ENCODE measurements around the gene SEMA6D. TPM values are rescaled to one million over a fixed set of nuclear protein-coding genes. Genes with fewer than 3 reads are reported as not detected.

Gene SEMA6D
- total RNA-seq, 1 experiment from 2014 or later = 0.03 TPM

DNA sequence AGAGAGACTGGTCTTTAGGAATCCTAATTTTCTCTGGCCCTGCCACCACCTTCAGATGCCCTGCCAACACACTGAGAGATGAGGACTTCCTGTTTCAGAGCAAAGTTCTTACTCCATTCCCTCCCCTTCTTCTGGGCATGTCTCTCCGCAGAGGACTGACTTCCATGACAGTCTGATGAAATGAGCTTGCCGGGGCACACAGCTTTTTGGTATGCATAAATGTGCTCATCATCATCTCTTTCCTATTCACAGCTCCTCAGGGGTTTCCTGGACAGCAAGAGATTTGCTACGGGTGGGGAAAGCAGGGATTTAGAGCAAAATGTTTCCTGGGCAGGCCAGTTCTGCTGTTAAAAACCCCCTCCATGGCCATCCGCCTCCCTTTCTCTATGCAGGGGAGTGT is 27.6 kb upstream of the SEMA6D start:
- ChIA-PET CTCF (no interaction called here), POLR2A (no interaction called here)
- no peak overlapping the region for H3K27ac ChIP-seq (ENCODE audit: low read length)
- no peak overlapping the region for H3K4me3 ChIP-seq (ENCODE audit: low read depth in 2 of 2, low read length in 2 of 2)
- intact Hi-C loops (cut with micrococcal nuclease; ENCODE audit: unreplicated experiment) (no loop called here), in situ Hi-C loops (cut with HindIII; ENCODE audit: low pct_unique_long_range_greater_than_20kb, low sequenced_read_pairs) (no loop called here)
- DNase-seq (ENCODE audit: low read depth, low spot score) (no peak), ATAC-seq (no peak)
- BruUV-seq (replicated peaks) = no TSS peak
- no peaks in the 10 kb centered on the region for H3K27me3 ChIP-seq (ENCODE audit: control insufficient read depth, insufficient read depth, low read length)
- no peaks in the 10 kb centered on the region for H3K9me3 ChIP-seq (ENCODE audit: control insufficient read depth, insufficient read depth, low read depth, low read length)
- no peak for TF ChIP-seq TCF7L2 (IDR thresholded peaks at IDR 0.05; ENCODE audit: low read depth, low read length)
- no peak for TF ChIP-seq POLR2AphosphoS5 (IDR thresholded peaks at IDR 0.05; ENCODE audit: low read depth, low read length)
- no peak for TF ChIP-seq SIN3A (IDR thresholded peaks at IDR 0.05; ENCODE audit: borderline replicate concordance, insufficient read depth, low read depth, low read length)
- TF ChIP-seq, protein P1, sequence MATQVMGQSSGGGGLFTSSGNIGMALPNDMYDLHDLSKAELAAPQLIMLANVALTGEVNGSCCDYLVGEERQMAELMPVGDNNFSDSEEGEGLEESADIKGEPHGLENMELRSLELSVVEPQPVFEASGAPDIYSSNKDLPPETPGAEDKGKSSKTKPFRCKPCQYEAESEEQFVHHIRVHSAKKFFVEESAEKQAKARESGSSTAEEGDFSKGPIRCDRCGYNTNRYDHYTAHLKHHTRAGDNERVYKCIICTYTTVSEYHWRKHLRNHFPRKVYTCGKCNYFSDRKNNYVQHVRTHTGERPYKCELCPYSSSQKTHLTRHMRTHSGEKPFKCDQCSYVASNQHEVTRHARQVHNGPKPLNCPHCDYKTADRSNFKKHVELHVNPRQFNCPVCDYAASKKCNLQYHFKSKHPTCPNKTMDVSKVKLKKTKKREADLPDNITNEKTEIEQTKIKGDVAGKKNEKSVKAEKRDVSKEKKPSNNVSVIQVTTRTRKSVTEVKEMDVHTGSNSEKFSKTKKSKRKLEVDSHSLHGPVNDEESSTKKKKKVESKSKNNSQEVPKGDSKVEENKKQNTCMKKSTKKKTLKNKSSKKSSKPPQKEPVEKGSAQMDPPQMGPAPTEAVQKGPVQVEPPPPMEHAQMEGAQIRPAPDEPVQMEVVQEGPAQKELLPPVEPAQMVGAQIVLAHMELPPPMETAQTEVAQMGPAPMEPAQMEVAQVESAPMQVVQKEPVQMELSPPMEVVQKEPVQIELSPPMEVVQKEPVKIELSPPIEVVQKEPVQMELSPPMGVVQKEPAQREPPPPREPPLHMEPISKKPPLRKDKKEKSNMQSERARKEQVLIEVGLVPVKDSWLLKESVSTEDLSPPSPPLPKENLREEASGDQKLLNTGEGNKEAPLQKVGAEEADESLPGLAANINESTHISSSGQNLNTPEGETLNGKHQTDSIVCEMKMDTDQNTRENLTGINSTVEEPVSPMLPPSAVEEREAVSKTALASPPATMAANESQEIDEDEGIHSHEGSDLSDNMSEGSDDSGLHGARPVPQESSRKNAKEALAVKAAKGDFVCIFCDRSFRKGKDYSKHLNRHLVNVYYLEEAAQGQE (IDR thresholded peaks at IDR 0.05; ENCODE audit: insufficient read depth in 1 of 2, low read depth in 2 of 2, low read length in 1 of 2) = no peak
- TF ChIP-seq, protein P2, sequence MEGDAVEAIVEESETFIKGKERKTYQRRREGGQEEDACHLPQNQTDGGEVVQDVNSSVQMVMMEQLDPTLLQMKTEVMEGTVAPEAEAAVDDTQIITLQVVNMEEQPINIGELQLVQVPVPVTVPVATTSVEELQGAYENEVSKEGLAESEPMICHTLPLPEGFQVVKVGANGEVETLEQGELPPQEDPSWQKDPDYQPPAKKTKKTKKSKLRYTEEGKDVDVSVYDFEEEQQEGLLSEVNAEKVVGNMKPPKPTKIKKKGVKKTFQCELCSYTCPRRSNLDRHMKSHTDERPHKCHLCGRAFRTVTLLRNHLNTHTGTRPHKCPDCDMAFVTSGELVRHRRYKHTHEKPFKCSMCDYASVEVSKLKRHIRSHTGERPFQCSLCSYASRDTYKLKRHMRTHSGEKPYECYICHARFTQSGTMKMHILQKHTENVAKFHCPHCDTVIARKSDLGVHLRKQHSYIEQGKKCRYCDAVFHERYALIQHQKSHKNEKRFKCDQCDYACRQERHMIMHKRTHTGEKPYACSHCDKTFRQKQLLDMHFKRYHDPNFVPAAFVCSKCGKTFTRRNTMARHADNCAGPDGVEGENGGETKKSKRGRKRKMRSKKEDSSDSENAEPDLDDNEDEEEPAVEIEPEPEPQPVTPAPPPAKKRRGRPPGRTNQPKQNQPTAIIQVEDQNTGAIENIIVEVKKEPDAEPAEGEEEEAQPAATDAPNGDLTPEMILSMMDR (IDR thresholded peaks at IDR 0.05) = no peak
- H3K4me1 ChIP-seq (ENCODE audit: control insufficient read depth, insufficient read depth, low read length) = no peaks in the 10 kb centered on the region
- no peaks in the 10 kb centered on the region for H3K36me3 ChIP-seq (ENCODE audit: control insufficient read depth, insufficient read depth, low read length)

DNA sequence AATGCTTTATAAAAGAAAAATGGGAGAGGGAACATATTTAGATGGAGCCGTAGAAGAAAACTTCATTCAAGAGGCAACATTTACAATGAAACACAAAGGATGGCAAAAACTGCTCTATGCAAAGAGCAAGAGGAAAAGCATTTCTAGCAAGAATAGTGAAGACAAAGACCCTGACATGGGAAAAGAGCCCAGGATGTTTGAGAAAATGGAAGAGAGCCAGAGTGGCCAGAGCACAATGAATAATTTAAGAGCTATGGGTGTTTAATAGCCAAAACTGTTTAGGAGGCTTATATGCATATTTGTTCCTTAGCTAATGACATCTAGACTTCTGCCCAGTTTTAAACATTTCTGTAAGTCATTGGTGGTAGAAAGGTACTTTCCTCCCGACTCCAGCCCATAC is 25.4 kb upstream of the SEMA6D start:
- Histone ChIP-seq H3K9me3 (ENCODE audit: control insufficient read depth, insufficient read depth, low read depth, low read length) (no peaks in the 10 kb centered on the region), H3K4me1 (ENCODE audit: control insufficient read depth, insufficient read depth, low read length) (no peaks in the 10 kb centered on the region), H3K36me3 (ENCODE audit: control insufficient read depth, insufficient read depth, low read length) (no peaks in the 10 kb centered on the region), H3K27ac (ENCODE audit: low read length) (no peak overlapping the region), H3K4me3 (ENCODE audit: low read depth in 2 of 2, low read length in 2 of 2) (no peak overlapping the region), H3K27me3 (ENCODE audit: control insufficient read depth, insufficient read depth, low read length) (no peaks in the 10 kb centered on the region)
- CTCF ChIA-PET = no interaction called here
- POLR2A ChIA-PET = no interaction called here
- TF ChIP-seq, protein P2 (IDR thresholded peaks at IDR 0.05) = no peak
- TF ChIP-seq SIN3A (IDR thresholded peaks at IDR 0.05; ENCODE audit: borderline replicate concordance, insufficient read depth, low read depth, low read length) (no peak), POLR2AphosphoS5 (IDR thresholded peaks at IDR 0.05; ENCODE audit: low read depth, low read length) (no peak), TCF7L2 (IDR thresholded peaks at IDR 0.05; ENCODE audit: low read depth, low read length) (no peak)
- TF ChIP-seq, protein P1 (IDR thresholded peaks at IDR 0.05; ENCODE audit: insufficient read depth in 1 of 2, low read depth in 2 of 2, low read length in 1 of 2) = no peak
- BruUV-seq (replicated peaks) = no TSS peak
- DNase-seq (ENCODE audit: low read depth, low spot score) (no peak), ATAC-seq (no peak)
- in situ Hi-C loops (cut with HindIII; ENCODE audit: low pct_unique_long_range_greater_than_20kb, low sequenced_read_pairs) = no loop called here
- intact Hi-C loops (cut with micrococcal nuclease; ENCODE audit: unreplicated experiment) = no loop called here

Data from Panc1 (cell line).